GM12875 (cell line): ENCODE results near the gene HYAL3.
A peak's percentile ranks its signal among the peaks of the same experiment; 100 is the strongest.

Experiments used
- H3K4me3 ChIP-seq: one replicate; pipeline ENCODE4 v1.5.1; 2011; ENCODE audit warnings: low read depth, low read length, control low read depth
- TF ChIP-seq, protein P1 (sequence below): IDR thresholded peaks from 2 replicates; pipeline ENCODE4 v1.5.1; 2011; ENCODE audit warnings: low read depth, mild to moderate bottlenecking, control low read depth, inconsistent platforms, low read length, moderate library complexity, borderline replicate concordance; ENCODE audit not compliant: insufficient read depth

Gene HYAL3

DNA sequence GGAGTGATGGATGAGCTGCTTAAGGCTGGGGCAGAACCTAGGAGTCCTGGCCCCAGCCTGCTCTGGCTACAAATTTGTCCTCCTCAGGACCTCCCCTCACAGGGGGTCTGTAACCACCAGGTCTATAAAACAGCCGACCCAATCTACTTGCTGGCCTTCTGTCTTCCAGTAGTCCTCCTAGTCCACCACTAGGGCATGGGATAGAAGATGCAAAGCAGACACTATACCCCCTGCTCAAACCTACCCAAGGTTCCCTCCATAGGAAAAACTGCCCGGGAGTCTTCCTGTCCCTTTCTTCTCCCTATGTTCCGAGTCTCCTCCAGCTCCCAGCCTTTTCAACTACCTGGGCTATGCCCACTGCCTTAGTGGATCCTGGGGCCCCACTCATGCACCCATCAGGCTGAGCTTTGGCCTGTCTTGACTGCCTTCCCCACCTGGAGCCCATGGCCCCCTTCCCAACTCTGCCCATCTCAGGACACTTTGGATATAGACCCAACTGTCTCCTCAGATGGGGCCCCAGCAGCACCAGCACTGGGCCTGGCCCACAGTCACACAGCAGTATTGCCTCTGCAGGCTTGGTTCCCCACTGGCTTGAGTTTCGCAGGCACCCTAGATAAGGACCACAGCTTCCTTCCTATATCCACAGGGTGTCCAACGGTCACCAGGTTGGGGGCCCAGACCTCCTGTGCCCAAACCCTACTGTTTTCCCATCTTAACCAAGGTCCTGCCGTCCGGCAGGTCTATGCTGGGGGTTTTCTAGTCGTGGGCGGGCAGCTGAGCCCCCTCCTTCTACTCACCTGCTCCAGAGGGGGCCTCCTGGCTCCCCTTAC lies 1.1 kb downstream of the HYAL3 start:
- H3K4me3 ChIP-seq: peak overlapping the region; percentile 74
- TF ChIP-seq, protein P1, sequence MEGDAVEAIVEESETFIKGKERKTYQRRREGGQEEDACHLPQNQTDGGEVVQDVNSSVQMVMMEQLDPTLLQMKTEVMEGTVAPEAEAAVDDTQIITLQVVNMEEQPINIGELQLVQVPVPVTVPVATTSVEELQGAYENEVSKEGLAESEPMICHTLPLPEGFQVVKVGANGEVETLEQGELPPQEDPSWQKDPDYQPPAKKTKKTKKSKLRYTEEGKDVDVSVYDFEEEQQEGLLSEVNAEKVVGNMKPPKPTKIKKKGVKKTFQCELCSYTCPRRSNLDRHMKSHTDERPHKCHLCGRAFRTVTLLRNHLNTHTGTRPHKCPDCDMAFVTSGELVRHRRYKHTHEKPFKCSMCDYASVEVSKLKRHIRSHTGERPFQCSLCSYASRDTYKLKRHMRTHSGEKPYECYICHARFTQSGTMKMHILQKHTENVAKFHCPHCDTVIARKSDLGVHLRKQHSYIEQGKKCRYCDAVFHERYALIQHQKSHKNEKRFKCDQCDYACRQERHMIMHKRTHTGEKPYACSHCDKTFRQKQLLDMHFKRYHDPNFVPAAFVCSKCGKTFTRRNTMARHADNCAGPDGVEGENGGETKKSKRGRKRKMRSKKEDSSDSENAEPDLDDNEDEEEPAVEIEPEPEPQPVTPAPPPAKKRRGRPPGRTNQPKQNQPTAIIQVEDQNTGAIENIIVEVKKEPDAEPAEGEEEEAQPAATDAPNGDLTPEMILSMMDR: 0 out of 2 replicates have a peak, but pooled peaks have one; percentile 17

DNA sequence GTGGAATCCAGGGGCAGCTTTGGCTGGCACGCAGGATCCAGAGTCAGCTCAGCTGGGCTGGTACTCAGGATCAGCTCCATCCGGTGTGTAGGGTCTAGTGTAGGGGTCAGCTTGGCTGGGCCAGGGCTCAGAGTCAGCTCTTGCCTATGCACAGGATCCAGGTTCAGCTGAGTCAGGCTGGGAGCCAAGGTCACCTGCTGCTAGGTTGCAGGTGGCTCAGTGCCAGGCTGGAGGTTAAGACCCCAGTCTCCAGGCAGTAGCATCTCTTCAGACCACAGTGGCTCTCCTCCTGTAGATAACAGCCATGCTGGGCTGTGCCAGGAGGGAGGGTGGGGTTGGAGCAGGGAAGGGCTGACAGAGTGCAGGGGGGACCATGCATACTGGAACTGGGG lies 1.8 kb downstream of the HYAL3 start:
- TF ChIP-seq, protein P1: no peak
- no peak overlapping the region for H3K4me3 ChIP-seq

DNA sequence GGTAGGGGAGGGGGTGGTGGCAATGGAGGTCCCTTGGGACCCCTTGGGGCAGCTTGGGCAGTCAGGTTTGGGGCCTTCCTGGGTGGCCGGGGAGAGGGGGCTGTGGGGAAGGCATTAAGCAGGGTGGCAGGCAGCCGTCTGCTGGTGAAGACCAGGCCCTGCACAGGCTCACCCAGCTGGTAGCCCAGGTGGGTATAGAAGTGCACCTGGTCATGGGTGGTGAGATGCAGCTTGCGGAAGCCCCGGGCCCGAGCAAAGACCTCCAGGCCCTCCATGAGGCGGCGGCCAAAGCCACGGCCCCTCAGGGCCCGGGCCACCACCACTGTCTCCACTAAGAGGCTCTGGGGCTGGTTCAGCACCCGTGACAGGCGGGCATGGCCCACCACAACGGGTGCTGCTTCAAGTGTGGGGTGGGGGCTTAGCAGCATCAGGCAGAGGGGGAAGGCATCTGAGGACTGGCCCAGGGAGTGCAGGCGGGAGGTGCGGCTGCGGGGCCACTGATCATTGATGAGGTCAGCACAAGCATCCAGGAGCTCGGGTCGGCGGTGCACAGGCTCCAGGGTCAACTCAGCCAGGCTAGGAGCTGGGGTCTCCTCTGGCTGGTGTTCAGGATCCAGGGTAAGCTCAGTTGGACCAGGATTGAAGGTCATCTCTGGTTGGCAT lies 2.4 kb downstream of the HYAL3 start:
- TF ChIP-seq, protein P1: no peak
- no peak overlapping the region for H3K4me3 ChIP-seq

DNA sequence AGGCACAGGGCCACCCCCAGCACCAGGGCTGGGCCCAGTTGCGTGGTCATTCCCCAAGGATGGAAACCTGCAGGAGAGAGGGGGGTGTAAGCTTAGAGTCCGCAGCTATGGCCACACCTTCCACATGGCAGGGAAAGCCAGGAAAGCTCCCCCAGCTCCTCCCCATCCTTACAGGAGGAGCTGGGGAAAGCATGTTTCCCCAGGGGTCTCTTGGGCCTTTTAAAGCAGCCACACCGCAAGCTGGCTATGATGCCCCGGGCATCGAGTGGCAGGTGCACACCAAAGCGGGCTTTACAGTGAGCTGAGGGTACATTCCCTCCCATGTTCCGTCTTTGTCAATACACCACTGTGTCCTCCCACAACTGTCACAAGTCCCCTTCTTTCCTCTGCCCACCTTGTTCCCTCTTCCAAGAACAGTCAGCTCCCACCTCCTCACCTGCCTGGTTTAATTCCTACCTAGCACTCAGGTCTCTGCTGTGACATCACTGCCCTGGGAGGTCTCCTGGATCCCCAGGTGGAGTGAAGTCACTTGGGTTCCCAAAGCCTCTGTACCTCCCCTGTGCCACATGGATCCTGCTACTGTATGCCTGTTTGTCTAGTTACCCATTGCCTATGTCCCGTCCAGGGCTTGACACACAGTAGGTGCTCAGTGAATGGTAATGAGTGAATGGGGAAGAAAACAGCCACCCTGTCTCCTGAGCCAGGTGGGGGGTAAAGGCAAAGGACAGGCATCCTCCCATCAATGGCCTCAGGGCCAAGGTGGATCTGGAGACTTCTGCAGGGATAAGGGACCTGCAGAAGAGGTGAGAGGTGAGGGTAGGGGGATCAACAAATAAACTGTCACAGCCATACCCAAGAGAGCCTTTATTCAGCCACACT lies 3.4 kb downstream of the HYAL3 start:
- TF ChIP-seq, protein P1: no peak
- no peak overlapping the region for H3K4me3 ChIP-seq

DNA sequence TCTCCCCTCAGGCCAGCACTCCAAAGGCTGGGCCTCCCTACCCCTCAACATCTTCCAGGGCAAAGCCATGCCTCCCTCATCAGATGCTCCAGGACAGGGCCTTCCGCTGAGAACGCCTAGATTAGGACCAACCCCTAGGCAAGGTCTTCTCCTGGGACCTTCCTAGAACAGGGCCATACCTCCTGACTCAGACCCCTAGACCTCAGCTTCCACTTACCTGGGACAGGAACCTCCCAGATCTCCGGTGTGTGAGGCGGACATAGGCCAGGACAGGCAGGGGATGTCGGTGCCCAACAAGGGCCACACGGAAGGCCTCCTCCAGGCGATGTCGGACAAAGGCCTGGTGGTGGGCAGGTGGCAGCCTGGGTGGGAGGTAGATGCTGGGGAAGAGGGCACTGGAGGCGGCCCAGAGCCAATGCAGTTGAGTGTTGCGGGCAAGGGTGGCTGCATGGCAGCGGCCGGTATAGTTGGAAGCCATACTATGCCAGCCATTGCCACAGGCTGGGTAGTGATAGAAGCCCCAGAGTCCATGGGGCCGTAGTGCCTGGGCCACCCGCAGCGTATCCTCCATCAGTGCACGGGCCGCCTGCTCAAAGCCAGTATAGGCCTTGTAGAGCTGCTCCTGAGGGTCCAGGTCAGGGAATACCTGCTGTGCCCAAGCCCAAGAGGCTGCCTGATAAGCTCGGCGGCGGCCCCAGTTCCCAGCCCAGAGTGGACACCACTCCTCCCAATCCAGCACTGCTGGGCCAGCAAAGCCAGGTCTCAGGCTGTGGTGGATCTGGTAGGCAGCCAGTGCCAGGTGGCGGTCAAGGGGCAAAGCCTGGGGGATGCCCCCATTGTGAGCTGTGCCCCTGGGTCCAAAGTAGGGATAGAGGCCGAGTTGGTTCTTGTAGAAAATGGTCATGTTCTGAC lies 4.5 kb downstream of the HYAL3 start:
- H3K4me3 ChIP-seq: no peak overlapping the region
- TF ChIP-seq, protein P1: no peak

DNA sequence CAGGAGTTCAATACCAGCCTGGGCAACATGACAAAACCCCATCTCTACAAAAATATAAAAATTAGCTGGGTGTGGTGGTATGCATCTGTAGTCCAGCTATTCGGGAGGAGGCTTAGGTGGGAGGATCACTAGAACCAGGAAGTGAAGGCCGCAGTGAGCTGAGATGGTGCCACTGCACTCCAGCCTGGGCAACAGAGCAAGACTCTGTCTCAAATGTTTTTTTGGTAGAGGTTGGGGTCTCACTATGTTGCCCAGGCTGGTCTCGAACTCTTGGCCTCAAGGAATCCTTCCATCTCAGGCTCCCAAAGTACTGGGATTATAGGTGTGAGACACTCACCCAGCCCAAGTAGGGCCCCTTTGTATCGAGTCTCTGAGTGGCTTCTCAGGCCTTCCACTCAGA lies 5.1 kb downstream of the HYAL3 start:
- H3K4me3 ChIP-seq: no peak overlapping the region
- TF ChIP-seq, protein P1: no peak
